Suprapubic skin (tissue), 4 donors: ENCODE data around the gene TAMM41.

Source experiments
- EP300 ChIP-seq: sonication (generic); formaldehyde crosslinking; IDR thresholded peaks from one replicate; pipeline ENCODE4 v1.6.1; 2017; ENCODE audit warnings: antibody characterized with exemption
- POLR2AphosphoS5 ChIP-seq, 3 donors: sonication (generic); formaldehyde crosslinking; IDR thresholded peaks; one replicate each; pipeline ENCODE4 v1.6.1; 2017; ENCODE audit warnings: antibody characterized with exemption in 3 of 3
- TF ChIP-seq, protein P1 (sequence below), 2 donors: fragments of 200-600 bp in 1 of 2; fragments of 450-650 bp in 1 of 2; sonication (generic) in 1 of 2; IDR thresholded peaks; one replicate each; pipeline ENCODE4 v1.5.1; 2016 to 2019; ENCODE audit warnings: antibody characterized with exemption in 2 of 2, mild to moderate bottlenecking in 1 of 2, moderate library complexity in 1 of 2

DNA sequence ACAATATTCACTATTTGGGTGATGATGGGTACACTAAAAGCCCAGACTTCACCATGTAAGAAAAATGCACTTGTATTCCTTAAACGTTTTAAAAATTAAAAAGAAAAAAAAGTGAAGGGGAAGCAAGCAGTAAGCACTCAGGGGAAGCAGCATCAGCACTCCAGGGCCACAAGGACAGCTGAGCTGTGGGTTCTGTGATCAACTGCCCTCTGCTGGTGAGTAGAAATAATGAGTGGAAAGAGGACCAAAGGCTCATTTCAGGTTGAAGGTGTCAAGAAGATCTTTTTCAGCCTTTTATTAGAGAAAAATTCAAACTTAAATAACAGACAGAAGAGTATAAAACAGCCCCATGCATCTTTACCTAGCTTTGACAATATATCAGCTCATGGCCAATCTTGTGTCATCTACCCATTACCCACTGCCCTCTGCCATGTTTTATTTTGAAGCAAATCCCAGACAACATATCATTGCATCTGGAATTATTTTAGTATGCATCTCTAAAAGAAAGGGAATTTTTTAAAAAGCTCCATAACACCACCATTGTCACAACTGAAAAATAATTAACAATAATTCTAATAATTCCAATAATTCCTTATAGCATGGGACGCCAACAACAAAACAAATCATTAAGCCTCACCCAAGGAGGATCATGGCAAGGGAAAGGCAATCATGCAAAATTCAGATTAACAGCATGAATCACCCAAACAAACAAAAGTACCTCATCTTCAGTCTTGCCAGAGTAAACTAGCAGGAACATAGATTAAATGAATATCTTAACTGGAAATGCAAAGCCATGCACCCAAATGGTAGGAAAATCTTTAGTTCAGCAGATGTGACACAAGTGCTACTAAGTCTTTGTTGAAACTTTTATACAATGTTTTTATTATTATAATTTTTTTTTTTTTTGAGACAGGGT is 42.5 kb downstream of the TAMM41 start:
- TF ChIP-seq, protein P1, sequence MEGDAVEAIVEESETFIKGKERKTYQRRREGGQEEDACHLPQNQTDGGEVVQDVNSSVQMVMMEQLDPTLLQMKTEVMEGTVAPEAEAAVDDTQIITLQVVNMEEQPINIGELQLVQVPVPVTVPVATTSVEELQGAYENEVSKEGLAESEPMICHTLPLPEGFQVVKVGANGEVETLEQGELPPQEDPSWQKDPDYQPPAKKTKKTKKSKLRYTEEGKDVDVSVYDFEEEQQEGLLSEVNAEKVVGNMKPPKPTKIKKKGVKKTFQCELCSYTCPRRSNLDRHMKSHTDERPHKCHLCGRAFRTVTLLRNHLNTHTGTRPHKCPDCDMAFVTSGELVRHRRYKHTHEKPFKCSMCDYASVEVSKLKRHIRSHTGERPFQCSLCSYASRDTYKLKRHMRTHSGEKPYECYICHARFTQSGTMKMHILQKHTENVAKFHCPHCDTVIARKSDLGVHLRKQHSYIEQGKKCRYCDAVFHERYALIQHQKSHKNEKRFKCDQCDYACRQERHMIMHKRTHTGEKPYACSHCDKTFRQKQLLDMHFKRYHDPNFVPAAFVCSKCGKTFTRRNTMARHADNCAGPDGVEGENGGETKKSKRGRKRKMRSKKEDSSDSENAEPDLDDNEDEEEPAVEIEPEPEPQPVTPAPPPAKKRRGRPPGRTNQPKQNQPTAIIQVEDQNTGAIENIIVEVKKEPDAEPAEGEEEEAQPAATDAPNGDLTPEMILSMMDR (IDR thresholded peaks at IDR 0.05): peak; percentile 53 to 70
- TF ChIP-seq EP300 (no peak), POLR2AphosphoS5 (IDR thresholded peaks at IDR 0.05) (no peak)
